Right lobe of liver (tissue), 4 donors: Measurements from ENCODE around the gene UPB1.

Source experiments
- CTCF ChIP-seq, 4 donors: fragments of 200-600 bp in 3 of 4; fragments of 450-650 bp in 1 of 4; IDR thresholded peaks; one replicate each; pipeline versions ENCODE4 v1.5.1 to v1.8.0; 2016 to 2022; ENCODE audit warnings: antibody characterized with exemption in 4 of 4, mild to moderate bottlenecking in 2 of 4
- POLR2A ChIP-seq: fragments of 450-650 bp; IDR thresholded peaks from one replicate; pipeline ENCODE4 v1.6.1; 2017; ENCODE audit warnings: antibody characterized with exemption, mild to moderate bottlenecking
- donor health status: DM: no; HTN: no; CAD: no.
- donor health status: DM: no; HTN: no; CAD: no.
- donor health status: DM: no; HTN: yes; CAD: no.

DNA sequence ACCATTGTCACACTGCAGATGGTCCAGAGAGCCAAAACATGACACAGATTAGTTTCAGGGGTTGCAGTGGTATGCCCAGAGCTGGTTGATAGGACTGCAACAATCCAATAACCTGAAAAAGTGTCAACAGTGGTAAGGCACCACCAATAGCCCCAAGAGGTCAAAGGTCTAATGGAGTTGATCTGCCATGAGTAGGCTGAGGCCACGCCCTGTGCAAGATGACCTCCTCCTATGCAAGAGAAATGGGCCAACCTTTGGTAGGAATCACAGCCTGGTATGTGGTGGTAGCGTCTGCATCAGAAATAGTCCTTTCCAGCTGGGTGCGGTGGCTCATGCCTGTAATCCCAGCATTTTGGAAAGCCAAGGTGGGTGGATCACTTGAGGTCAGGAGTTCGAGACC lies 40.2 kb downstream of the UPB1 start:
- TF ChIP-seq CTCF (IDR thresholded peaks at IDR 0.05), result no peak
- no peak for TF ChIP-seq POLR2A
